C1 segment of cervical spinal cord (tissue), 14 donors: ENCODE results near the gene ZFHX2.
A peak's percentile ranks its signal among the peaks of the same experiment; 100 is the strongest.

Source experiments
- DNase-seq, 14 donors: peaks; one replicate each; lab custom pipeline; 2025; lab: John Stamatoyannopoulos, UW

The ZFHX2 gene

GRCh38 chr14:23561259-23561658, 9.7 kb upstream of the ZFHX2 start:
- DNase-seq: no peak

GRCh38 chr14:23559926-23560520, 8.5 kb upstream of the ZFHX2 start:
- no peak for DNase-seq

DNA sequence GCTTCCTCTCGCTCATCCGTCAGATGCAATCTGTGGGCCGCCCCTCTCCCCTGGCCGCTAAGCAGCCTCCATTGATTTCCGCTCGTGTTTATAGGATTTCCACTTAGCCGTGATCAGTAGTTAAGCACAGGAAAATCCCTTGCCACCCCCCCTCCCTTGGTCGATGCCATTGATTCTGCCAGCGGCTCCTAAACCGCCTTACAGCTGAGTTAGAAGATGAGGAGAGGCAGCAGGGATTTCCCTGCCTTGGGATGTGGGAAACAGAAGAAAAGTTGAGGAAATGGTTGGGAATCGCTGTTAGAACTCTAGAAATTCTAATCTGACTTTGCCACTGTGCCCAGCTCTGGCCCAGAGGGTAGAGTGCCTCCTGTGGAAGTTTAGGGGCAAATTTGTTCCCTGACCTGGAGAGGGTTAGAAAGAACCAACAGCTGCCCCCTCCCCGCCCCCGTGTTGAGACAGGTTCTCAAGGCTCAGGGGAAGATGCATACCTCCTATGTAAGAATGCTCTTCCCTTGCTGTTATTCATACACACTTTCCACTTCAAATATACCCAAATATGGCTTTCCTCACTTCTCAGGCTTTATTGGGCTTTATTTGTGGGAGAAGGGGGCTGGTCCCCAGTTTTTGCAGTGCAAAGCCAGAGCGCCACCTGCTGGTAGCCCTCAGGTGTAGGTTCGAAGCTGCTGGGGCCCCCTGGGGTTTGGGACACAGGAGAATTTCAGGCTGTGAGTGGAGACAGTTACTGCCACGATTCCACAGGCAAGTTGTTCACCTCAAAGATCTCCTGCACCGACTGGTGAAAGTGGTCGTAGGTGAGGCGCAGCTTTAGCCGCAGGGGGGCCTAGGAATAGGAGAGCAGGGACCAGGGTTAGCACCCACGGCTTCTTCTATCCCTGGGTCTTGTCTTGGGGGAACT, 7.7 kb upstream of the ZFHX2 start:
- DNase-seq: peak in 5 of 14 donors; percentile 21 to 46 (median 38)

- DNase-seq: no peak
Observed at GRCh38 chr14:23558346-23559009, 6.9 kb upstream of the ZFHX2 start.

DNA sequence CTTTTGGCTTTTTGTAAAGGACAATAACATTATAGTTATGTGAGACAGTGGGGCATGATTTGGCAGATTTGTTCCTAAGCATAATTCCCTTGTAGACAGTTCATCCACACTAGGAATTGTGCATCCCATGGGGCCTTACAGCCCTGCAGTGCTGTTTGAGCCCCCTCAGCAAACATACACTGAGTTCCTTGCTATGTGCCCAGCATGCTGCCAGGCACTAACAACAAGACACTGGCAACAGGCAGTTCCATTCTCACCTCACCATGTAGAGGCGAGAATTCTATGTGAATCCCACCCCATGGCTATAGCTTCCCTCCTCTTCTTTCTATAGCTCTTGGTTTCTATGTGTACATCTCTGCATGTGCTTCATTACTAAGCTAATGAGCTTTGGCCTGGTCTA, 6.4 kb upstream of the ZFHX2 start:
- no peak for DNase-seq

GRCh38 chr14:23557521-23557920, 6.0 kb upstream of the ZFHX2 start:
- no peak for DNase-seq

DNA sequence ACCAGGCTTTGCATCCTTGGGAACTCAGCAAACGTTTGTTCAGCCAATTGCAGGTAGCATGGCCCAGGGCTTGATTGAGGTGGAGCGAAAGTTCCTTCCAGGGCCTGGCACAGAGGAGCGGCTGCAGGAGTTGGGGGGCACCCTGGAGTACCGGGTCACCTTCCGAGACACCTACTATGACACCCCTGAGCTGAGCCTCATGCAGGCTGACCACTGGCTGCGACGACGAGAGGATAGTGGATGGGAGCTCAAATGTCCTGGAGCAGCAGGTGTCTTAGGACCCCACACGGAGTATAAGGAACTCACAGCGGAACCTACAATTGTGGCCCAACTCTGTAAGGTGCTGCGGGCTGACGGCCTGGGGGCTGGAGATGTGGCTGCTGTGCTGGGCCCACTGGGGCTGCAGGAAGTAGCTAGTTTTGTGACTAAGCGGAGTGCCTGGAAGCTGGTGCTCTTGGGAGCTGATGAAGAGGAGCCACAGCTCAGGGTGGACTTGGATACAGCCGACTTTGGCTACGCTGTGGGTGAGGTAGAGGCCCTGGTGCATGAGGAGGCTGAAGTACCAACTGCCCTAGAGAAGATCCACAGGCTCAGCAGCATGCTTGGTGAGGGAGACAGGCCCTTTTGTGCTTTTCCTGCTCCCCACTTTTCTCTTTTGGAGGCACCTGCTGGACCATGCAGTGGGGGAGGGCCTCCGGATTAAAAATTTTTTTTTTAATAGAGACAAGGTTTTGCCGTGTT, 5.3 kb upstream of the ZFHX2 start:
- DNase-seq: no peak

- peak; percentile 29 to 97 (median 91) for DNase-seq
Observed at GRCh38 chr14:23555882-23556699, 4.5 kb upstream of the ZFHX2 start, which contains the start of gene THTPA. Gene THTPA (plus strand): TSS chr14:23556271. CDS start chr14:23556758, 487 bp downstream.

DNA sequence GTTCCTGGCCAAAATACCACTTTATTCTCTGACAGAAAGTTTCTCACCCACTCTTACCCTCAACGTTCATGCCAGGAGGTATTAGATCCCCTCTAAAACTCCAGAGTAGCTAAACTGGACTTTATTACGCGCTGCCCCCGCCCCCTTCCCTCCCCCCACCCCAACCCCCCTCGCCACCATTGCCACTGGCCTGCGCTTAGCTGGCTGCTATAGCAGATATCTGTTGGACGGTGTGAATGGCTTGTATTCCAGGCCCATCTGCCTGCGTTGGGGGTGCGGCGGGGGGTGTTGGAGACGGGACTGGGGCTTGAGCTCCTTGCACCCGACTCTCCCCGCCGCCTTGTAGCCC, 3.9 kb upstream of the ZFHX2 start:
- DNase-seq: no peak

- peak in 6 of 14 donors; percentile 47 to 70 (median 56) for DNase-seq
Observed at GRCh38 chr14:23550812-23551265, 726 bp downstream of the ZFHX2 start.

GRCh38 chr14:23550131-23550811, 1.3 kb downstream of the ZFHX2 start:
- peak in 2 of 14 donors; percentile 33 to 60 for DNase-seq

GRCh38 chr14:23548351-23549318, 2.9 kb downstream of the ZFHX2 start:
- peak in 1 of 14 donors; percentile 43 for DNase-seq

GRCh38 chr14:23547924-23548323, 3.6 kb downstream of the ZFHX2 start:
- DNase-seq: no peak

- no peak for DNase-seq
Observed at GRCh38 chr14:23546450-23547035, 5.0 kb downstream of the ZFHX2 start.

- no peak for DNase-seq
Observed at GRCh38 chr14:23545740-23546365, 5.7 kb downstream of the ZFHX2 start.

DNA sequence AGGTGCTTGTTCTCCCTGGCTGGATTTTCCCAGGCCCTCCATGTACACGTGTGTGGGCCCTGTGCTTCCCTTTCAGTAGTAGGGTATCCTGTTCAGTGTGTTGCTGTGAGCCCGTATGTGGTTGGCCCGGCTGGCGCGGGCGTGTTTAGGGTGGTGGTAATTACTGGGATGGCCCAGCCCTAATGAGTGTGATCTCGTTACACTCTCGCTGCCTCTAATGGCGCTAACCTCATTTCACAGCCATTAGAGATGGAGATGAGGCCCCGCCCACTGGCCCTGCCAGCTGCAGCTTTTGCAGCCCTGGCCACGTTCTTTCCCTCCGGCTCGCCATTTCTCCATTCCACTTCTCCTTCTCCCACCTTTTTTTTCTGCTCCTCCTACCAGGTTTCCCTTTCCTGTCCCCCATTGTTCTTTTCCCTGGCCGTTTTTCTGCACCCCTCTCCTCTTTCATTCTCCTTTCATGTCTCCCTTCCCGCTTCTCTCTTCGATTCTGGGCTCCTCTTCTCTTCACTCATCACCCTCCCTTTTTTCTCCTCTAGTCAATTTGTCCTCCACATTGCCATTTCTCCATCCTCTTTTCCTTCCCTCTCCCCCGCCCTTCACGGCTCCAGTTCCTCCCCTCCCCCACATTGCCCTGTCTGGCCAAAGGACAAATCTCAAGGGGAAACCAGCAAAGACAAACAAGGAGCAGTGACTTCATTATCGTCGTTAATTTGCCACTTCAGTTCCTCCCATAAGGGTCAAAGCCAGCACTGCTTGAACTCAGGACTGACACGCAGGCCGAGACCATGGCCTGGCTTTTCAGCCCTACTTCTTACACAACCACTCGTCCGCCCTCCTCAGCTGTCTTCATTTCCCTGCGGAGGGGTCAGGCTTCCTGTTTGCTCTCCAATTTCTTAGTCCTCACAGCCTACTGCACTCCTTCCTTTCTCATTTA, 6.8 kb downstream of the ZFHX2 start:
- peak in 6 of 14 donors; percentile 21 to 51 (median 30) for DNase-seq

GRCh38 chr14:23543403-23543802, 8.2 kb downstream of the ZFHX2 start:
- no peak for DNase-seq
